H1 (cell line): ENCODE data around the gene ALG3. TPM values are rescaled to one million over a fixed set of nuclear protein-coding genes. Genes with fewer than 3 reads are reported as not detected.

Source experiments
- CTCF ChIA-PET: fragments of 300-600 bp; sonication (Branson Sonifier 250); formaldehyde crosslinking; loops from one replicate; lab custom pipeline; 2021; ENCODE audit not compliant: partially characterized antibody; lab: Charles Lee
- POLR2A ChIA-PET: fragments of 300-600 bp; sonication (Branson Sonifier 250); formaldehyde crosslinking; loops from one replicate; lab custom pipeline; 2021; ENCODE audit warnings: inconsistent platforms; ENCODE audit not compliant: partially characterized antibody; lab: Charles Lee
- DNase-seq, 2 experiments: peaks; one replicate each; pipeline versions ENCODE4 v3.0.0 to v3.0.0-alpha.2; 2010 to 2022; ENCODE audit warnings: low spot score in 2 of 2, low read depth in 1 of 2, mixed read lengths in 1 of 2
- FAIRE-seq: peaks from 2 replicates; lab custom pipeline; 2011; peaks lifted over from hg19 to GRCh38; lab: Jason Lieb, UNC
- H2AFZ ChIP-seq: 2 replicates; pipeline ENCODE4 v1.8.1; 2012; ENCODE audit warnings: low read length, inconsistent platforms
- H2AK5ac ChIP-seq: 2 replicates; pipeline ENCODE4 v1.6.1; 2013; ENCODE audit warnings: low read depth, low read length
- H2BK120ac ChIP-seq: replicated peaks from 2 replicates; pipeline ENCODE3; 2013; ENCODE audit warnings: low read depth, low read length, inconsistent platforms
- H2BK12ac ChIP-seq: 2 replicates; pipeline ENCODE4 v1.6.1; 2013; ENCODE audit warnings: low read depth, low read length
- H2BK15ac ChIP-seq: 2 replicates; pipeline ENCODE4 v1.6.1; 2013; ENCODE audit warnings: low read length
- H2BK20ac ChIP-seq: 2 replicates; pipeline ENCODE4 v1.6.1; 2013; ENCODE audit warnings: low read length
- H2BK5ac ChIP-seq: 2 replicates; pipeline ENCODE4 v1.6.1; 2013; ENCODE audit warnings: low read depth, low read length
- H3K14ac ChIP-seq: 2 replicates; pipeline ENCODE4 v1.6.1; 2013; ENCODE audit warnings: inconsistent platforms; ENCODE audit not compliant: insufficient read length
- H3K18ac ChIP-seq: 2 replicates; pipeline ENCODE4 v1.6.1; 2013; ENCODE audit warnings: low read length; ENCODE audit errors: extremely low read depth
- H3K23ac ChIP-seq: 2 replicates; pipeline ENCODE4 v1.6.1; 2013; ENCODE audit warnings: inconsistent platforms; ENCODE audit not compliant: insufficient read length
- H3K23me2 ChIP-seq: 2 replicates; pipeline ENCODE4 v1.6.1; 2013; ENCODE audit warnings: low read depth, low read length
- H3K27ac ChIP-seq: 2 replicates; pipeline ENCODE4 v1.6.1; 2011; ENCODE audit warnings: low read depth, low read length, inconsistent platforms
- H3K27me3 ChIP-seq, 4 experiments: replicated peaks in 1 of 4; 1 replicate in 1 of 4; 2 replicates in 3 of 4; pipeline versions ENCODE4 v1.6.1 to v1.8.1; 2011 to 2013; ENCODE audit warnings: low read length in 3 of 4, mild to moderate bottlenecking in 3 of 4, inconsistent platforms in 2 of 4, mixed read lengths in 2 of 4, moderate library complexity in 1 of 4; ENCODE audit not compliant: control insufficient read depth in 3 of 4, insufficient read depth in 3 of 4; ENCODE audit errors: extremely low read depth in 1 of 4
- H3K36me3 ChIP-seq, 4 experiments: 2 replicates each; pipeline versions ENCODE4 v1.6.1 to v1.8.1; 2011 to 2013; ENCODE audit warnings: mild to moderate bottlenecking in 4 of 4, low read length in 3 of 4, moderate library complexity in 2 of 4, control low read depth in 1 of 4, inconsistent platforms in 1 of 4; ENCODE audit not compliant: insufficient read depth in 4 of 4, control insufficient read depth in 2 of 4
- H3K4ac ChIP-seq: replicated peaks from 2 replicates; pipeline ENCODE3; 2013; ENCODE audit warnings: low read length, low read depth, mixed read lengths, inconsistent platforms; ENCODE audit not compliant: insufficient read length
- H3K4me1 ChIP-seq, 4 experiments: replicated peaks in 1 of 4; 1 replicate in 1 of 4; 2 replicates in 3 of 4; pipeline versions ENCODE4 v1.6.1 to v1.8.1; 2011 to 2013; ENCODE audit warnings: low read length in 3 of 4, inconsistent platforms in 2 of 4, mixed read lengths in 1 of 4; ENCODE audit not compliant: insufficient read depth in 4 of 4, control insufficient read depth in 3 of 4
- H3K4me2 ChIP-seq, 2 experiments: 2 replicates each; pipeline versions ENCODE4 v1.6.1 to v1.8.1; 2011 to 2013; ENCODE audit warnings: low read depth in 2 of 2, low read length in 2 of 2, control low read depth in 1 of 2, inconsistent platforms in 1 of 2, mild to moderate bottlenecking in 1 of 2; ENCODE audit not compliant: insufficient read depth in 1 of 2
- H3K4me3 ChIP-seq, 4 experiments: fragments of 200-600, 300-600 bp in 1 of 4; sonication (generic), shearing (Covaris generic), sonication (Bioruptor Twin) in 1 of 4; 2 replicates each; pipeline versions ENCODE4 v1.5.1 to v1.8.1; 2011 to 2016; ENCODE audit warnings: low read length in 4 of 4, low read depth in 3 of 4, control low read depth in 2 of 4, inconsistent platforms in 2 of 4, mild to moderate bottlenecking in 2 of 4, mixed read lengths in 1 of 4, moderate library complexity in 1 of 4; ENCODE audit not compliant: insufficient read depth in 2 of 4; ENCODE audit errors: extremely low read depth in 1 of 4
- H3K56ac ChIP-seq: replicated peaks from 2 replicates; pipeline ENCODE3; 2013; ENCODE audit warnings: low read depth, mild to moderate bottlenecking, mixed read lengths, low read length, inconsistent platforms; ENCODE audit not compliant: insufficient read length
- H3K79me1 ChIP-seq: 2 replicates; pipeline ENCODE4 v1.6.1; 2013; ENCODE audit warnings: low read depth, low read length, control low read depth
- H3K79me2 ChIP-seq, 2 experiments: 2 replicates each; pipeline versions ENCODE4 v1.6.1 to v1.8.1; 2012 to 2013; ENCODE audit warnings: low read length in 2 of 2, mild to moderate bottlenecking in 2 of 2, inconsistent platforms in 1 of 2; ENCODE audit not compliant: insufficient read depth in 2 of 2, control insufficient read depth in 1 of 2
- H3K9ac ChIP-seq, 4 experiments: replicated peaks in 1 of 4; 1 replicate in 1 of 4; 2 replicates in 3 of 4; pipeline versions ENCODE4 v1.6.1 to v1.8.1; 2011 to 2013; ENCODE audit warnings: low read depth in 3 of 4, low read length in 3 of 4, control low read depth in 2 of 4, mild to moderate bottlenecking in 2 of 4, moderate library complexity in 2 of 4, inconsistent platforms in 1 of 4; ENCODE audit errors: extremely low read depth in 1 of 4
- H3K9me3 ChIP-seq, 2 experiments: 2 replicates each; pipeline versions ENCODE4 v1.6.1 to v1.8.1; 2012 to 2013; ENCODE audit warnings: mild to moderate bottlenecking in 2 of 2, moderate library complexity in 2 of 2, control low read depth in 1 of 2, inconsistent platforms in 1 of 2, low read depth in 1 of 2, low read length in 1 of 2, mixed read lengths in 1 of 2; ENCODE audit not compliant: insufficient read depth in 2 of 2
- H4K20me1 ChIP-seq, 2 experiments: replicated peaks in 1 of 2; 2 replicates each; pipeline versions ENCODE3 to v1.8.1; 2011 to 2013; ENCODE audit warnings: inconsistent platforms in 2 of 2, low read length in 2 of 2, mild to moderate bottlenecking in 1 of 2; ENCODE audit not compliant: insufficient read depth in 2 of 2, control insufficient read depth in 1 of 2
- H4K5ac ChIP-seq: 2 replicates; pipeline ENCODE4 v1.6.1; 2013; ENCODE audit warnings: low read length, low read depth, mixed read lengths, inconsistent platforms; ENCODE audit not compliant: insufficient read length
- H4K8ac ChIP-seq: 2 replicates; pipeline ENCODE4 v1.8.0; 2013; ENCODE audit warnings: mild to moderate bottlenecking, moderate library complexity, low read length, inconsistent platforms; ENCODE audit not compliant: insufficient read depth; ENCODE audit errors: extremely low read depth
- H4K91ac ChIP-seq: replicated peaks from 2 replicates; pipeline ENCODE3; 2013; ENCODE audit warnings: low read length, mixed read lengths, inconsistent platforms; ENCODE audit not compliant: insufficient read length
- BCL11A ChIP-seq, 2 experiments: IDR thresholded peaks; one replicate each; pipeline ENCODE4 v1.6.1; 2011; ENCODE audit warnings: low read depth in 2 of 2, low read length in 2 of 2, mild to moderate bottlenecking in 2 of 2
- CBX5 ChIP-seq: fragments of 300-800, 300-1000 bp; sonication (generic); IDR thresholded peaks from 2 replicates; pipeline ENCODE4 v1.7.1; 2016; ENCODE audit warnings: antibody characterized with exemption, low read length, low read depth
- CBX8 ChIP-seq: fragments of 300-800, 300-1000 bp; sonication (generic); IDR thresholded peaks from 2 replicates; pipeline ENCODE4 v1.7.1; 2016; ENCODE audit warnings: low read depth, low read length, borderline replicate concordance
- EGR1 ChIP-seq: IDR thresholded peaks from 2 replicates; pipeline ENCODE4 v1.6.1; 2011; ENCODE audit warnings: low read depth, low read length, borderline replicate concordance
- FOSL1 ChIP-seq: IDR thresholded peaks from 2 replicates; pipeline ENCODE4 v1.6.1; 2011; ENCODE audit warnings: mild to moderate bottlenecking, low read depth, low read length, moderate library complexity; ENCODE audit not compliant: insufficient read depth
- GTF2F1 ChIP-seq: IDR thresholded peaks from 2 replicates; pipeline ENCODE4 v1.6.1; 2012; ENCODE audit warnings: low read depth, low read length, improper control_type of control experiment, borderline replicate concordance
- HDAC6 ChIP-seq: IDR thresholded peaks from one replicate; pipeline ENCODE4 v1.7.1; 2012; ENCODE audit warnings: low read depth, mild to moderate bottlenecking, inconsistent platforms, low read length, moderate library complexity
- KDM5A ChIP-seq: fragments of 200-600 bp; IDR thresholded peaks from 2 replicates; pipeline ENCODE4 v1.7.1; 2012; ENCODE audit warnings: mild to moderate bottlenecking, low read length, inconsistent platforms, mixed read lengths
- POLR2A ChIP-seq, 2 experiments: IDR thresholded peaks; 1 replicate in 1 of 2; 2 replicates in 1 of 2; pipeline ENCODE4 v1.6.1; 2011; ENCODE audit warnings: low read depth in 2 of 2, low read length in 2 of 2, mild to moderate bottlenecking in 2 of 2; ENCODE audit errors: control extremely low read depth in 1 of 2
- SRF ChIP-seq: IDR thresholded peaks from 2 replicates; pipeline ENCODE4 v1.6.1; 2011; ENCODE audit warnings: mild to moderate bottlenecking, low read depth, low read length, moderate library complexity
- SUZ12 ChIP-seq: fragments of 200-600 bp; sonication (generic); IDR thresholded peaks from 2 replicates; pipeline ENCODE4 v1.6.1; 2012; ENCODE audit warnings: mild to moderate bottlenecking, inconsistent platforms, low read length, moderate library complexity, mixed read lengths
- WGBS, 2 experiments: shearing (Covaris generic) in 1 of 2; methylation state at CpG; one replicate each; pipeline versions ENCODE4 v1.1.6 to v1.1.7; 2013 to 2015; ENCODE audit warnings: low lambda C conversion rate in 2 of 2, mixed read lengths in 2 of 2, inconsistent platforms in 1 of 2, low coverage in 1 of 2, missing lambda C conversion rate in 1 of 2; ENCODE audit not compliant: insufficient replicate concordance in 2 of 2, insufficient coverage in 1 of 2, insufficient read length in 1 of 2; ENCODE audit errors: extremely low coverage in 1 of 2, missing lambda C conversion rate in 1 of 2; 5-methylcytosine and 5-hydroxymethylcytosine counted together
- polyA plus RNA-seq, 7 experiments: library from polyadenylated mRNA; depleted of rRNA in 3 of 7; stranded (reverse) in 5 of 7; unstranded in 2 of 7; fragments of >200 nt in 5 of 7; fragments of 200-250 nt in 2 of 7; gene quantifications; 1 replicate in 5 of 7; 2 replicates in 1 of 7; 4 replicates in 1 of 7; pipeline versions ENCODE4 v1.2.1 to v1.2.3, GENCODE V29; 2011 to 2013; ENCODE audit warnings: missing spikeins in 2 of 7, mixed read lengths in 2 of 7
- total RNA-seq: library from RNA; stranded (reverse); fragmentation: NEBNext Ultra II Directional; extraction: Animal tissue kit (Norgen Biotek cat#: 25700); gene quantifications from 2 replicates; pipeline ENCODE4 v1.2.1, GENCODE V29; 2021
- TF ChIP-seq, protein P1 (sequence below): IDR thresholded peaks from 2 replicates; pipeline ENCODE4 v1.6.1; 2011; ENCODE audit warnings: low read length, improper control_type of control experiment
- TF ChIP-seq, protein P2 (sequence below): IDR thresholded peaks from 2 replicates; pipeline ENCODE4 v1.6.1; 2012; ENCODE audit warnings: inconsistent platforms

ALG3 gene
- total and polyA plus RNA-seq, 2 of the 8 experiments (the other 6 are each of a cell fraction or from before 2014, with no cell fraction given), result 54.6 to 148 TPM

DNA sequence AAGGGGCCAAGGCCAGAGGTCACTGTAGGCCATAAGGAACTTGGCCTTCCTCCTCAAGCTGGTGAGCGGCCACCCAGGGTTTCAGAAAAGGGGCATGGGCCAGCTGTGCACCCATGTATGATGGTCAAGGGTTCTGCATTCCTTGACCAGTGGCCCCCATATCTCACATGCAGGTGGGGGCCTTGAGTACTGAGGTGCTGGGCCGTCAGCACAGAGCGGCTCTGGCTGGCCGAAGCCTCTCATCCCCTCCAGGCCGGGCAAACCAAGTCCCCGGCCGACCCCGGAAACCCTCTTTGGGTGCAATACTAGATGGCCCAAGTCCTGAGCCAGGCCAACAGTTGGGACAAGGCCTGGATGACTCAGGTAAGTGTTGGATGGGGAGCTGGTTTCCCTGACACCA is 9.5 kb downstream of the ALG3 start:
- Histone ChIP-seq H2BK15ac (no peak overlapping the region), H3K4me3 (no peak overlapping the region), H3K4me2 (no peak overlapping the region), H2BK20ac (no peak overlapping the region), H3K14ac (no peak overlapping the region), H3K9ac (no peak overlapping the region), H2BK120ac (no peak overlapping the region), H3K56ac (no peak overlapping the region), H3K27me3 (no peaks in the 10 kb centered on the region; a peak in 2 of 7 replicates), H3K4me1 (peaks cover 0 to 5% (median 1%) of the 10 kb centered on the region in 4 experiments; a peak in 4 of 7 replicates), H3K9me3 (no peaks in the 10 kb centered on the region), H3K27ac (no peak overlapping the region), H2AFZ (no peak overlapping the region), H3K23me2 (no peaks in the 10 kb centered on the region; the same call in 1 of the 2 replicates), H3K79me1 (no peaks in the 10 kb centered on the region), H3K18ac (no peak overlapping the region), H2BK5ac (no peak overlapping the region), H4K20me1 (peaks cover 8 to 16% of the 10 kb centered on the region in 2 experiments), H2AK5ac (no peak overlapping the region), H3K23ac (no peak overlapping the region), H2BK12ac (no peak overlapping the region), H3K4ac (no peak overlapping the region), H4K91ac (no peak overlapping the region), H4K8ac (no peak overlapping the region), H4K5ac (no peak overlapping the region), H3K36me3 (peaks cover 5 to 19% (median 11%) of the 10 kb centered on the region in 4 experiments; a peak in 6 of 8 replicates), H3K79me2 (no peaks in the 10 kb centered on the region)
- 92% methylated on average over 8 of the region's 8 CpGs; no CpG with 5 or more reads in 1 of the 2 experiments for WGBS, 2 experiments
- ChIA-PET POLR2A (interaction anchor here (0.9 to 3.4 kb wide), 5 partner anchors 7 to 23 kb away, joined by 3 to 13 read pairs (median 10); partner anchors contain the start of genes CAMK2N2, EEF1AKMT4 and VWA5B2), CTCF (interaction anchor here (1.3 to 8.9 kb wide), 7 partner anchors 11 to 94 kb away, joined by 7 to 183 read pairs (median 13); partner anchors contain the start of genes EEF1AKMT4 and VWA5B2)
- FAIRE-seq, result no peak
- DNase-seq, result no peak
- TF ChIP-seq KDM5A, result no peak
- TF ChIP-seq SRF, result no peak
- no peak for TF ChIP-seq EGR1
- no peak for TF ChIP-seq CBX5
- no peak for TF ChIP-seq CBX8
- TF ChIP-seq BCL11A (IDR thresholded peaks at IDR 0.05; ENCODE audit: low read depth in 2 of 2, low read length in 2 of 2), result no peak
- no peak for TF ChIP-seq POLR2A (IDR thresholded peaks at IDR 0.05; ENCODE audit: control extremely low read depth in 1 of 2, low read depth in 2 of 2, low read length in 2 of 2)
- TF ChIP-seq, protein P1, sequence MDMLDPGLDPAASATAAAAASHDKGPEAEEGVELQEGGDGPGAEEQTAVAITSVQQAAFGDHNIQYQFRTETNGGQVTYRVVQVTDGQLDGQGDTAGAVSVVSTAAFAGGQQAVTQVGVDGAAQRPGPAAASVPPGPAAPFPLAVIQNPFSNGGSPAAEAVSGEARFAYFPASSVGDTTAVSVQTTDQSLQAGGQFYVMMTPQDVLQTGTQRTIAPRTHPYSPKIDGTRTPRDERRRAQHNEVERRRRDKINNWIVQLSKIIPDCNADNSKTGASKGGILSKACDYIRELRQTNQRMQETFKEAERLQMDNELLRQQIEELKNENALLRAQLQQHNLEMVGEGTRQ, result no peak
- TF ChIP-seq HDAC6, result no peak
- TF ChIP-seq GTF2F1, result no peak
- TF ChIP-seq SUZ12, result no peak
- TF ChIP-seq FOSL1, result no peak
- TF ChIP-seq, protein P2, sequence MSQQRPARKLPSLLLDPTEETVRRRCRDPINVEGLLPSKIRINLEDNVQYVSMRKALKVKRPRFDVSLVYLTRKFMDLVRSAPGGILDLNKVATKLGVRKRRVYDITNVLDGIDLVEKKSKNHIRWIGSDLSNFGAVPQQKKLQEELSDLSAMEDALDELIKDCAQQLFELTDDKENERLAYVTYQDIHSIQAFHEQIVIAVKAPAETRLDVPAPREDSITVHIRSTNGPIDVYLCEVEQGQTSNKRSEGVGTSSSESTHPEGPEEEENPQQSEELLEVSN, result no peak
